Activated CD8-positive, alpha-beta T cell treated with anti-CD3 and anti-CD28 coated beads for 36 hours (primary cell): ENCODE data around the gene FRMD4A. TPM values are rescaled to one million over a fixed set of nuclear protein-coding genes. Genes with fewer than 3 reads are reported as not detected.
"Not testable (repeated sequence)": the region's sequence is repeated elsewhere in the genome, so short reads cannot be mapped to it uniquely, and the experiment has no call there.

ENCODE experiments used
- ATAC-seq: fragments of 200-7000 bp; cut with Tn5 transposase; one replicate; pipeline ENCODE4 v1.10.0; 2021; ENCODE audit warnings: mild to moderate bottlenecking, moderate library complexity
- CTCF ChIA-PET: fragments of 350-600 bp; sonication (Branson Sonifier 250); formaldehyde crosslinking; loops from one replicate; lab custom pipeline; 2021; ENCODE audit warnings: antibody characterized with exemption; lab: Charles Lee
- POLR2A ChIA-PET: fragments of 350-600 bp; sonication (Branson Sonifier 250); formaldehyde crosslinking; loops from one replicate; lab custom pipeline; 2021; ENCODE audit warnings: antibody characterized with exemption; lab: Charles Lee
- DNase-seq: peaks from one replicate; pipeline ENCODE4 v3.0.0-alpha.2; 2020
- H3K27ac Mint-ChIP-seq: one replicate; pipeline ENCODE4 v1.8.0; 2021; ENCODE audit warnings: mild to moderate bottlenecking, mixed read lengths
- H3K27me3 Mint-ChIP-seq: one replicate; pipeline ENCODE4 v1.8.0; 2021; ENCODE audit warnings: mixed read lengths
- H3K36me3 Mint-ChIP-seq: one replicate; pipeline ENCODE4 v1.8.0; 2021; ENCODE audit warnings: low read depth, mixed read lengths
- H3K4me1 Mint-ChIP-seq: one replicate; pipeline ENCODE4 v1.8.0; 2021; ENCODE audit warnings: low read depth, mixed read lengths
- H3K4me3 Mint-ChIP-seq: one replicate; pipeline ENCODE4 v1.8.0; 2021; ENCODE audit warnings: mild to moderate bottlenecking, moderate library complexity, mixed read lengths
- H3K9me3 Mint-ChIP-seq: one replicate; pipeline ENCODE4 v1.8.0; 2021; ENCODE audit warnings: mixed read lengths
- intact Hi-C: fragments of 100-400 bp; cut with micrococcal nuclease; formaldehyde crosslinking; loops from one replicate; pipeline ENCODE4 v1.10.0; 2022
- total RNA-seq, 2 experiments: library from RNA; stranded (reverse); gene quantifications; one replicate each; pipeline ENCODE4 v1.2.3, GENCODE V29; 2021
- TF ChIP-seq, protein P1 (sequence below): fragments of 200-600 bp; IDR thresholded peaks from one replicate; pipeline ENCODE4 v1.8.0; 2022; ENCODE audit warnings: antibody characterized with exemption, mild to moderate bottlenecking

The FRMD4A gene
- total RNA-seq, 2 experiments from 2014 or later = 2.1 to 2.8 TPM

DNA sequence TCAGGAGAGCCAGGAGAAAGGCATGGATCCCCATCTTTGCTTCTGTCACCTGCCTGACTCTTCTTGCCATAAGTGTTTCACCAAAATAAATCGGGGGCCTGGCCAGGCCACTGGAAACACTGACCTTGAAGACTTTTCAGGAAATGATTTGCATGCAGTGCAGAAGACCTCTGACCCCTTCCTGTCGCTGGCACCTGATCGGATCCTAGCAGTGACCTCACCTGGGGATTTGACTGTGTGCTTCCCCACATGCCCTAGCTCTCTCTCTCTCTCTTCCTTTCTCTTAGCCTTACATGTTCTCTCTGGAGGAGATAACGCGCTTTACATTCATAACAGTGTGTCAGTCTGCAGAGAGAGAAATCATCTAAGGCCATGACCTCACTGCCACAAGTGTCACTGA is 500.9 kb downstream of the FRMD4A start:
- H3K9me3 Mint-ChIP-seq = no peaks in the 10 kb centered on the region
- intact Hi-C loops = no loop called here
- ATAC-seq (no peak), DNase-seq (no peak)
- ChIA-PET POLR2A (no interaction called here), CTCF (no interaction called here)
- peaks cover 8% of the 10 kb centered on the region for H3K4me1 Mint-ChIP-seq
- no peaks in the 10 kb centered on the region for H3K27me3 Mint-ChIP-seq
- TF ChIP-seq, protein P1, sequence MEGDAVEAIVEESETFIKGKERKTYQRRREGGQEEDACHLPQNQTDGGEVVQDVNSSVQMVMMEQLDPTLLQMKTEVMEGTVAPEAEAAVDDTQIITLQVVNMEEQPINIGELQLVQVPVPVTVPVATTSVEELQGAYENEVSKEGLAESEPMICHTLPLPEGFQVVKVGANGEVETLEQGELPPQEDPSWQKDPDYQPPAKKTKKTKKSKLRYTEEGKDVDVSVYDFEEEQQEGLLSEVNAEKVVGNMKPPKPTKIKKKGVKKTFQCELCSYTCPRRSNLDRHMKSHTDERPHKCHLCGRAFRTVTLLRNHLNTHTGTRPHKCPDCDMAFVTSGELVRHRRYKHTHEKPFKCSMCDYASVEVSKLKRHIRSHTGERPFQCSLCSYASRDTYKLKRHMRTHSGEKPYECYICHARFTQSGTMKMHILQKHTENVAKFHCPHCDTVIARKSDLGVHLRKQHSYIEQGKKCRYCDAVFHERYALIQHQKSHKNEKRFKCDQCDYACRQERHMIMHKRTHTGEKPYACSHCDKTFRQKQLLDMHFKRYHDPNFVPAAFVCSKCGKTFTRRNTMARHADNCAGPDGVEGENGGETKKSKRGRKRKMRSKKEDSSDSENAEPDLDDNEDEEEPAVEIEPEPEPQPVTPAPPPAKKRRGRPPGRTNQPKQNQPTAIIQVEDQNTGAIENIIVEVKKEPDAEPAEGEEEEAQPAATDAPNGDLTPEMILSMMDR = no peak
- H3K36me3 Mint-ChIP-seq = no peaks in the 10 kb centered on the region
- H3K4me3 Mint-ChIP-seq = no peak overlapping the region
- H3K27ac Mint-ChIP-seq = no peak overlapping the region

DNA sequence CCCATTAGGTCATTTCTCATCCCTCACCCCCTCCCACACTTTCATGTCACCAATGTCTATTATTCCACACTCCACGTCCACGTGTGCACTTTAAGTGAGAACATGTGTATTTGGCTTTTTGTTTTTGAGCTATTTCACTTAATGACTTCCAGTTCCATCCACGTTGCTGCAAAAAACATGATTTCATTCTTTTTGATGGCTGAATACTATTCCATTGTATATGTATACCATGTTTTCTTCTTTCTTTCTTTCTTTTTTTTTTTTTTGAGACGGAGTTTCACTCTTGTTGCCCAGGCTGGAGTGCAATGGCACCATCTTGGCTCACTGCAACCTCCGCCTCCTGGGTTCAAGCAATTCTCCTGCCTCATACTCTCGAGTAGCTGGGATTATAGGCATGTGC is 502.4 kb downstream of the FRMD4A start:
- H3K4me3 Mint-ChIP-seq, H3K9me3 Mint-ChIP-seq, DNase-seq, H3K4me1 Mint-ChIP-seq, POLR2A ChIA-PET, H3K27me3 Mint-ChIP-seq, CTCF ChIA-PET, H3K27ac Mint-ChIP-seq, ATAC-seq, H3K36me3 Mint-ChIP-seq, intact Hi-C loops: not testable (repeated sequence)

DNA sequence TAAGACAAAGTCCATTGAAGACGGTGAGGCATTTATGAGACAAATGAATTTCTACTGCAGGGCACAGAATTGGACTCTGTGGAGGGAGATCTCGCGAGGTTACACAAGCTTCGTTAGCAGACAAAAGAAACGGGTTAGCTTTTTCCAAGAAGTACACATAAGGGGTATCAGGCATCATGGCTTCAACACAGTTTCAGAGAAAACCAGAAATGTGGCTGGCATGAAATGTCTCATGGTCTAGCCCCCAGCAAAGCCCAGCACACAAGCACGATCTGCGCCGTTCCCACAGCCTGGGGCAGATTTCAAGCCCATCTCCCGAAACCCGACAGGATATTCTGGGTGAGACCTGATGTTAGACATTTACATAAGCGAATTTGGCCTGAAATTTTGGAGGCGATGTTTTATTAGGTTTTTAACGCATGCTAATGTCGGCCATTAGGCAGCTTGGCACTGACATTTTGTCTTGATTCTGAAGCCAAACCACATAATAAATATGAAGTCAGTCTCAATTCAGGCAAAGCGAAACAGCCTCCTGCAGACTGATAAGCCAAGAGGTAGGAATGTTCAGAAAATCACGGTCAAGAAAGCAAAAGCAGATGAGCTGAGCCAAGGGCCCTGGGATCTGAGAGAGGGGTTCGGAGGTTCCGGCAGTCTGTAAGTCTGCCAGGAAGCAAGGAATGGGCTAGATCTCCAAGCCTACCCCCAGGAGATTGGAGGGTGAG is 503.5 kb downstream of the FRMD4A start:
- Mint-ChIP-seq H3K27me3 (no peaks in the 10 kb centered on the region), H3K9me3 (no peaks in the 10 kb centered on the region), H3K27ac (no peak overlapping the region), H3K4me3 (no peak overlapping the region), H3K4me1 (peaks cover 8% of the 10 kb centered on the region), H3K36me3 (no peaks in the 10 kb centered on the region)
- ATAC-seq = no peak
- DNase-seq = no peak
- intact Hi-C loops = no loop called here
- POLR2A ChIA-PET = interaction anchor here (0.7 kb wide), 1 partner anchor 181 kb away, joined by 3 read pairs; no protein-coding TSS in a partner anchor
- TF ChIP-seq, protein P1 = no peak
- CTCF ChIA-PET = no interaction called here

DNA sequence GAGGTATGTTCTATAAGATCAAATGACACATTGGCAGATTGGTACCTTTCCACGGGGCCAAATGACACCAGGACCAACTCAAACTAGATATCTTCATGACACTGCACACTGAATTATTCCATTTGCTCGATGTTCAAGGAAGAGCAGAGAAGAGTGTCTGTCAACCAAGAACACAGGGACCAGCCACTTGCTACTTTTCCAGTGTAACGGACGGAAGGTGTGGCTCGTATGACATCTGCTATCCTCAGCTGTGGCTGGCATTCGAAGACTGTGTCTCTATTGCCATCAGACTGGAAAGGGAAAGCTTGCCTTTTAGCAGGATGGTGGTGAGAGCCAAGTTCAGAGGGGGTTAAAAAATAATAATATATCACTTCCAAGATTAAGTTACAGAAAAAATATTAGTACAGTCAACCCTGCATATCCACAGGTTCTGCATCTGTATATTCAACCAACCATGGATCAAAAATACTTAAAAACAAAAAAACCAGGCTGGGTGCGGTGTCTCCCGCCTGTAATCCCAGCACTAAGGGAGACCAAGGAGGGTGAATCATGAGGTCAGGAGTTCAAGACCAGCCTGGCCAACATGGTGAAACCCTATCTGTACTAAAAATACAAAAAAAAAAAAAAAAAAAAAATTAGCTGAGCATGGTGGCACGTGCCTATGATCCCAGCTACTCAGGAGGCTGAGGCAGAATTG is 506.9 kb downstream of the FRMD4A start:
- peaks cover 7% of the 10 kb centered on the region for H3K4me1 Mint-ChIP-seq
- H3K36me3 Mint-ChIP-seq = no peaks in the 10 kb centered on the region
- POLR2A ChIA-PET = no interaction called here
- H3K27me3 Mint-ChIP-seq = no peaks in the 10 kb centered on the region
- H3K4me3 Mint-ChIP-seq = no peak overlapping the region
- TF ChIP-seq, protein P1 = no peak
- ATAC-seq (no peak), DNase-seq (no peak)
- intact Hi-C loops = no loop called here
- H3K27ac Mint-ChIP-seq = no peak overlapping the region
- peaks cover 2% of the 10 kb centered on the region for H3K9me3 Mint-ChIP-seq
- CTCF ChIA-PET = no interaction called here

DNA sequence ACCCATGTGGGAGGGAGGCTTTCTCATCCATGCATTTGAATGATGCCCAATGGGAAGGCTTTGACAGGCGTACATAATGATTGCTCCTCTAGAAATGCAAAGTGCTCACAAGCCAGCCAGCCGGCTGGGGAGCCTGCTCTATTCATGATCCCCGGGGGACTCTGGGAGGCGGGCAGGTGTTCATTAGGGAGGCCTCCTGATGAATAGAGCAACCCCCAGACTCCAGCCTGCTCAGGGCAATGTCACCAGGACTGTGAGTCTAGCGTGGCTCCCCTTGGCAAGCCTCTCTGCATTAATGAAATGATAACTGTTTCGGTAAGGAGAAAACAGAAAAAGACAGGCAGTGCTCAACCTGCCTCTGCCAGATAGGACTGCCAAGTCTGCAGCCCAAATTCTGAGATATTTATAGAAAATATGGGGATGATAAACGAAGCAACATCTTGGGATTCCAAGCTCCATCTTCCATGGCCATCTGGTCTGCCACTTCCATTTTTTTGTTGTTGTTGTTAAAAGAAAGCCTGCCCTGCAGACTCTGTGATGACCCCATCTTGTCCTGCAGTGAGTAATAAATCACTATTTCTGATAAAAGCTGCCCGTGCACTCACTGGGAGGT is 507.5 kb downstream of the FRMD4A start:
- ChIA-PET CTCF (no interaction called here), POLR2A (no interaction called here)
- TF ChIP-seq, protein P1 = no peak
- DNase-seq (no peak), ATAC-seq (no peak)
- H3K4me1 Mint-ChIP-seq = peaks cover 7% of the 10 kb centered on the region
- H3K27ac Mint-ChIP-seq = no peak overlapping the region
- no peaks in the 10 kb centered on the region for H3K27me3 Mint-ChIP-seq
- intact Hi-C loops = no loop called here
- no peak overlapping the region for H3K4me3 Mint-ChIP-seq
- no peaks in the 10 kb centered on the region for H3K36me3 Mint-ChIP-seq
- H3K9me3 Mint-ChIP-seq = peaks cover 2% of the 10 kb centered on the region
